Measurements from ENCODE around the gene TRUB1.
A peak's percentile ranks its signal among the peaks of the same experiment; 100 is the strongest.
"Not testable (repeated sequence)": the region's sequence is repeated elsewhere in the genome, so short reads cannot be mapped to it uniquely, and the experiment has no call there.

Gene TRUB1

DNA sequence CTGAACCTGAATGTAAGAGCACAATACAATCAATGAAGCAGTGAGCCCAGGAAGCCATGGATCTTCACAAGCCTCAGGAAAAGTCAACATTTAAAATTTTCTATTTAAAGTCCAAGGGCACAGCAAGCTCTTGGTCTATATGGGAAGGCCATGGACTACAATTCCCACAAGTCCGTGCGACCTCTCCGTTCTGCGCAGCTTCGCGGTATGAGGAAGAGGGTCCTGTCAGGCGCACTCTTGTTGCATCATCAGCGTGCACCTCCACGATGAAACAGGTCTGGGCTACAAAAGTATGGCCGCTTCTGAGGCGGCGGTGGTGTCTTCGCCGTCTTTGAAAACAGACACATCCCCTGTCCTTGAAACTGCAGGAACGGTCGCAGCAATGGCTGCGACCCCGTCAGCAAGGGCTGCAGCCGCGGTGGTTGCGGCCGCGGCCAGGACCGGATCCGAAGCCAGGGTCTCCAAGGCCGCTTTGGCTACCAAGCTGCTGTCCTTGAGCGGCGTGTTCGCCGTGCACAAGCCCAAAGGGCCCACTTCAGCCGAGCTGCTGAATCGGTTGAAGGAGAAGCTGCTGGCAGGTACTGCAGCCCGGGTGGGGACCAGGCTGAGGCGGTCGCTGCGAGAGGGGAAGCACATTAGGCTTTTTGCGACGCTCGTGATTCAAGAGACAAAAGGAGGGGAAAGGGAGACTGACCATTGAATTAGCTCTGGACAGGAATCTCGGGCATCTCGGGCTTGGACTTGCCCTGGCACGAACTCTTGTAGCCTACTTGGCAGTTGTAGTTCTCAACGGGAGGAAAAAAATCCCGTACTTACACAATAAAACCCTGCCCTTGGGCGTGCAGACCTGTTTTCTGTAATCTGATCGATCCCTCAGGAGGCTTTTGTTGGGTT lies at the start of gene TRUB1:
TSS of gene TRUB1 (plus strand) at position 234 of the 894 bp plus-strand sequence. CDS start at position 293, 59 bp downstream.
- TF ChIP-seq CTCF (IDR thresholded peaks at IDR 0.05; ENCODE audit: low read depth, low read length, missing control alignments) = no peak
- peak within 1 kb of the TSS; percentile 94 for H3K4me3 ChIP-seq (ENCODE audit: low read depth, low read length)
- peak; percentile 84 for DNase-seq (ENCODE audit: low read depth)

DNA sequence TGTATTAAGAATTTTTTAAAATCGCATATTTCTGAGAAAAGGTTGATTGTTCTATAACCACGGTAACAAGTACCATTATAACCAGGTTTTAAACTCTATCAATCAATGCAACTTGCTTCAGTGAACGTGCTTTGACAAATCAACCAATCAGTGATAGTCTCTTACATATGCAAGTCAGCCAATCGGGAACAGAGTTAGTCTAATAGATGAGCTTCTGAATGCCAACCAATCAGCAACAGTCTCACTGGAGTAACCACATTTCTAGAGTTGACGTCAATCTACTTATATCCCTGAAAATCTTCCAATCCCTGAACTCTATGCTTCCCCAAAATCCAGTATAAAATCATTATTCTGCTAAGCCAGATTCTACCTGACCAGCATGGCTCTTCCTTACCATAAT lies 44.7 kb upstream of the TRUB1 start:
- no peak for TF ChIP-seq CTCF (IDR thresholded peaks at IDR 0.05; ENCODE audit: low read depth, low read length, missing control alignments)
- no peak for DNase-seq (ENCODE audit: low read depth)
- no peak overlapping the region for H3K4me3 ChIP-seq (ENCODE audit: low read depth, low read length)

GRCh38 chr10:114894911-114895310 lies 43.1 kb upstream of the TRUB1 start:
- no peak for TF ChIP-seq CTCF (IDR thresholded peaks at IDR 0.05; ENCODE audit: low read depth, low read length, missing control alignments)
- H3K4me3 ChIP-seq (ENCODE audit: low read depth, low read length) = no peak overlapping the region
- no peak for DNase-seq (ENCODE audit: low read depth)

GRCh38 chr10:114897011-114897410 lies 41.0 kb upstream of the TRUB1 start:
- not testable (repeated sequence) for DNase-seq (ENCODE audit: low read depth); H3K4me3 ChIP-seq (ENCODE audit: low read depth, low read length)

DNA sequence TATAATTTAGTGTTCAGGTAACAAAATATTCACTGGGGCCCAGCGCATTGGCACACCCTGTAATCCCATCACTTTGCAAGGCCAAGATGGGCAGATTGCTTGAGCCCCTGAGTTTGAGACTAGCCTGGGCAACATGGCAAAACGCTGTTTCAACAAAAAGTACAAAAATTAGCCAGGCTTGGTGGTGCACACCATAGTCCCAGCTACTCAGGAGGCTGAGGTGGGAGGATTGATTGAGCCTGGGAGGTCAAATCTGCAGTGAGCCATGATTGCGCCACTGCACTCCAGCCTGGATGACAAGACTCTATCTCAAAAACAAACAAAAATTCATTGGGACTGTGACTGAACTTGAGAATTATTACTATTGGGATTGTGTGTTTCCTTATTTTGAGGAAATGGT lies 40.4 kb upstream of the TRUB1 start:
- no peak for DNase-seq (ENCODE audit: low read depth)
- TF ChIP-seq CTCF (IDR thresholded peaks at IDR 0.05; ENCODE audit: low read depth, low read length, missing control alignments) = no peak
- no peak overlapping the region for H3K4me3 ChIP-seq (ENCODE audit: low read depth, low read length)

GRCh38 chr10:114899982-114900381 lies 38.0 kb upstream of the TRUB1 start:
- H3K4me3 ChIP-seq (ENCODE audit: low read depth, low read length) = no peak overlapping the region
- no peak for DNase-seq (ENCODE audit: low read depth)
- no peak for TF ChIP-seq CTCF (IDR thresholded peaks at IDR 0.05; ENCODE audit: low read depth, low read length, missing control alignments)

- no peak overlapping the region for H3K4me3 ChIP-seq (ENCODE audit: low read depth, low read length)
- no peak for TF ChIP-seq CTCF (IDR thresholded peaks at IDR 0.05; ENCODE audit: low read depth, low read length, missing control alignments)
Observed at GRCh38 chr10:114900658-114901057, 37.3 kb upstream of the TRUB1 start.

More at GRCh38 chr10:114900658-114901057, 37.3 kb upstream of the TRUB1 start:
- no peak for DNase-seq (ENCODE audit: low read depth)

All from GM12864 (cell line).